ENCODE results near the gene NPL.

- TF ChIP-seq GABPB1 (CRISPR knock-in tag; IDR thresholded peaks at IDR 0.05) (no peak), MXI1 (IDR thresholded peaks at IDR 0.05; ENCODE audit: borderline replicate concordance, low read depth, low read length) (no peak), CTCF (CRISPR knock-in tag; IDR thresholded peaks at IDR 0.05) (no peak), PHF20 (CRISPR knock-in tag; IDR thresholded peaks at IDR 0.05) (no peak), ZNF234 (CRISPR knock-in tag; conservative IDR thresholded peaks at IDR 0.05) (no peak), LCORL (IDR thresholded peaks at IDR 0.05) (no peak), LCORL (CRISPR knock-in tag; IDR thresholded peaks at IDR 0.05) (no peak), ZBTB44 (CRISPR knock-in tag; IDR thresholded peaks at IDR 0.05) (no peak), STAT5B (CRISPR knock-in tag; IDR thresholded peaks at IDR 0.05) (no peak), ZFP62 (CRISPR knock-in tag; IDR thresholded peaks at IDR 0.05) (no peak), MLX (CRISPR knock-in tag; IDR thresholded peaks at IDR 0.05) (no peak)
Measured at GRCh38 chr1:182823220-182823619, 33.6 kb downstream of the NPL start.

Data from HepG2 (cell line).